T-helper 2 cell treated with Interferon-gamma antibody and Interleukin-4, amounts not matched to agents 5 μg/mL and 100 μg/mL, for 36 hours (primary cell): ENCODE data around the gene KRTAP27-1.

Experiments used
- DNase-seq: peaks from one replicate; pipeline ENCODE4 v3.0.0; 2021; ENCODE audit warnings: low spot score
- H3K27ac Mint-ChIP-seq: one replicate; pipeline ENCODE4 v1.8.0; 2021; ENCODE audit warnings: mild to moderate bottlenecking, mixed read lengths
- H3K27me3 Mint-ChIP-seq: one replicate; pipeline ENCODE4 v1.8.0; 2021; ENCODE audit warnings: low read depth, mixed read lengths
- H3K36me3 Mint-ChIP-seq: one replicate; pipeline ENCODE4 v1.8.0; 2021; ENCODE audit warnings: low read depth, mixed read lengths
- H3K4me1 Mint-ChIP-seq: one replicate; pipeline ENCODE4 v1.8.0; 2021; ENCODE audit warnings: low read depth, mixed read lengths
- H3K4me3 Mint-ChIP-seq: one replicate; pipeline ENCODE4 v1.8.0; 2022; ENCODE audit warnings: mild to moderate bottlenecking, moderate library complexity, mixed read lengths
- H3K9me3 Mint-ChIP-seq: one replicate; pipeline ENCODE4 v1.8.0; 2021; ENCODE audit warnings: mixed read lengths

The KRTAP27-1 gene

GRCh38 chr21:30332681-30333080, 4.8 kb downstream of the KRTAP27-1 start:
- H3K27ac Mint-ChIP-seq, result no peak overlapping the region
- no peaks in the 10 kb centered on the region for H3K4me1 Mint-ChIP-seq
- no peak for DNase-seq
- no peak overlapping the region for H3K4me3 Mint-ChIP-seq
- H3K36me3 Mint-ChIP-seq, result no peaks in the 10 kb centered on the region
- no peaks in the 10 kb centered on the region for H3K27me3 Mint-ChIP-seq
- no peaks in the 10 kb centered on the region for H3K9me3 Mint-ChIP-seq

GRCh38 chr21:30329203-30329875, 8.2 kb downstream of the KRTAP27-1 start:
- Mint-ChIP-seq H3K4me3 (no peak overlapping the region), H3K9me3 (peaks cover 3% of the 10 kb centered on the region), H3K36me3 (no peaks in the 10 kb centered on the region)

GRCh38 chr21:30326390-30326789, 11.1 kb downstream of the KRTAP27-1 start:
- H3K9me3 Mint-ChIP-seq, result peaks cover 3% of the 10 kb centered on the region
- no peaks in the 10 kb centered on the region for H3K27me3 Mint-ChIP-seq
- no peaks in the 10 kb centered on the region for H3K4me1 Mint-ChIP-seq
- DNase-seq, result no peak
- H3K36me3 Mint-ChIP-seq, result no peaks in the 10 kb centered on the region
- H3K27ac Mint-ChIP-seq, result no peak overlapping the region
- no peak overlapping the region for H3K4me3 Mint-ChIP-seq

More at GRCh38 chr21:30329203-30329875, 8.2 kb downstream of the KRTAP27-1 start:
- Mint-ChIP-seq H3K4me1 (no peaks in the 10 kb centered on the region), H3K27me3 (no peaks in the 10 kb centered on the region), H3K27ac (no peak overlapping the region)
- DNase-seq, result no peak

- H3K4me1 Mint-ChIP-seq, result no peaks in the 10 kb centered on the region
- H3K4me3 Mint-ChIP-seq, result no peak within 1 kb of the TSS
- H3K27ac Mint-ChIP-seq, result no peak within 1 kb of the TSS
- H3K9me3 Mint-ChIP-seq, result no peaks in the 10 kb centered on the region
- H3K27me3 Mint-ChIP-seq, result no peaks in the 10 kb centered on the region
- DNase-seq, result no peak
- no peaks in the 10 kb centered on the region for H3K36me3 Mint-ChIP-seq
Measured at GRCh38 chr21:30320215-30320614, 17.3 kb downstream of the KRTAP27-1 start, which contains the start of gene KRTAP26-1. KRTAP26-1 (minus strand) TSS chr21:30320315; CDS start chr21:30320035, 280 bp downstream.

- H3K9me3 Mint-ChIP-seq, result no peaks in the 10 kb centered on the region
- DNase-seq, result no peak
- no peak overlapping the region for H3K4me3 Mint-ChIP-seq
- no peak overlapping the region for H3K27ac Mint-ChIP-seq
- H3K27me3 Mint-ChIP-seq, result no peaks in the 10 kb centered on the region
- no peaks in the 10 kb centered on the region for H3K36me3 Mint-ChIP-seq
- H3K4me1 Mint-ChIP-seq, result no peaks in the 10 kb centered on the region
Measured at GRCh38 chr21:30315701-30316100, 21.8 kb downstream of the KRTAP27-1 start.

GRCh38 chr21:30306884-30307283, 30.6 kb downstream of the KRTAP27-1 start:
- Mint-ChIP-seq H3K27me3 (no peaks in the 10 kb centered on the region), H3K9me3 (no peaks in the 10 kb centered on the region), H3K4me1 (no peaks in the 10 kb centered on the region), H3K36me3 (no peaks in the 10 kb centered on the region), H3K27ac (no peak overlapping the region), H3K4me3 (no peak overlapping the region)
- DNase-seq, result no peak

- Mint-ChIP-seq H3K4me3 (no peak overlapping the region), H3K4me1 (no peaks in the 10 kb centered on the region), H3K9me3 (no peaks in the 10 kb centered on the region), H3K27ac (no peak overlapping the region), H3K27me3 (no peaks in the 10 kb centered on the region), H3K36me3 (no peaks in the 10 kb centered on the region)
- no peak for DNase-seq
Measured at GRCh38 chr21:30305136-30305535, 32.4 kb downstream of the KRTAP27-1 start.

GRCh38 chr21:30289215-30289614, 48.3 kb downstream of the KRTAP27-1 start, which contains the start of gene KRTAP25-1:
KRTAP25-1 (minus strand) TSS chr21:30289514; CDS start chr21:30289490, 24 bp downstream.
- Mint-ChIP-seq H3K9me3 (no peaks in the 10 kb centered on the region), H3K27ac (no peak within 1 kb of the TSS), H3K27me3 (no peaks in the 10 kb centered on the region), H3K4me1 (no peaks in the 10 kb centered on the region), H3K36me3 (no peaks in the 10 kb centered on the region), H3K4me3 (no peak within 1 kb of the TSS)
- DNase-seq, result no peak
